HepG2 (cell line): Measurements from ENCODE around the gene CBX2. TPM values are rescaled to one million over a fixed set of nuclear protein-coding genes. Genes with fewer than 3 reads are reported as not detected.

Source experiments
- CC2D1A ChIP-seq: sonication (generic); formaldehyde crosslinking; IDR thresholded peaks from 2 replicates; pipeline ENCODE4 v1.8.1; 2023; ENCODE audit warnings: mild to moderate bottlenecking, missing genetic modification reagents
- CREB1 ChIP-seq, 2 experiments: fragments of 450-650 bp in 1 of 2; IDR thresholded peaks; 2 replicates each; pipeline ENCODE4 v1.6.1; 2016 to 2017; ENCODE audit warnings: control low read depth in 1 of 2, mild to moderate bottlenecking in 1 of 2, missing compliant biosample characterization in 1 of 2, missing genetic modification characterization in 1 of 2
- DNMT1 ChIP-seq: sonication (generic); formaldehyde crosslinking; IDR thresholded peaks from 2 replicates; pipeline ENCODE4 v1.5.1; 2020; ENCODE audit warnings: mild to moderate bottlenecking, missing genetic modification reagents
- DPF2 ChIP-seq: sonication (generic); formaldehyde crosslinking; IDR thresholded peaks from 2 replicates; pipeline ENCODE4 v1.4.0; 2020; ENCODE audit warnings: mild to moderate bottlenecking, low read depth, missing genetic modification reagents, borderline replicate concordance
- HOXA5 ChIP-seq: sonication (generic); formaldehyde crosslinking; IDR thresholded peaks from 2 replicates; pipeline ENCODE4 v1.4.0; 2020; ENCODE audit warnings: missing genetic modification reagents
- NFIC ChIP-seq: IDR thresholded peaks from 2 replicates; pipeline ENCODE4 v1.6.1; 2012; ENCODE audit warnings: mild to moderate bottlenecking, low read length, inconsistent platforms
- TRIM24 ChIP-seq: sonication (generic); formaldehyde crosslinking; IDR thresholded peaks from 2 replicates; pipeline ENCODE4 v1.8.0; 2022; ENCODE audit warnings: mild to moderate bottlenecking, missing genetic modification reagents
- ZBTB8A ChIP-seq: sonication (generic); formaldehyde crosslinking; IDR thresholded peaks from 2 replicates; pipeline ENCODE4 v1.4.0; 2020; ENCODE audit warnings: mild to moderate bottlenecking, low read depth, missing genetic modification reagents, borderline replicate concordance
- ZMYM2 ChIP-seq: sonication (generic); formaldehyde crosslinking; IDR thresholded peaks from 2 replicates; pipeline ENCODE4 v1.8.0; 2022; ENCODE audit warnings: mild to moderate bottlenecking, missing genetic modification reagents
- ZNF329 ChIP-seq: sonication (generic); formaldehyde crosslinking; IDR thresholded peaks from 2 replicates; pipeline ENCODE4 v1.9.0; 2021; ENCODE audit warnings: low read depth, mild to moderate bottlenecking, missing genetic modification reagents
- ZNF333 ChIP-seq: sonication (generic); formaldehyde crosslinking; IDR thresholded peaks from 2 replicates; pipeline ENCODE4 v1.4.0; 2020; ENCODE audit warnings: mild to moderate bottlenecking, missing genetic modification reagents, borderline replicate concordance
- ZNF577 ChIP-seq: sonication (generic); formaldehyde crosslinking; IDR thresholded peaks from 2 replicates; pipeline ENCODE4 v1.4.0; 2020; ENCODE audit warnings: mild to moderate bottlenecking, low read depth, missing genetic modification reagents, borderline replicate concordance
- ZNF7 ChIP-seq: IDR thresholded peaks from 2 replicates; pipeline ENCODE4 v1.6.1; 2016; ENCODE audit warnings: missing biosample characterization, missing genetic modification reagents
- ZNF841 ChIP-seq: sonication (generic); formaldehyde crosslinking; IDR thresholded peaks from 2 replicates; pipeline ENCODE4 v1.8.1; 2023; ENCODE audit warnings: missing genetic modification reagents, borderline replicate concordance
- ZSCAN20 ChIP-seq: sonication (generic); formaldehyde crosslinking; IDR thresholded peaks from 2 replicates; pipeline ENCODE4 v1.4.0; 2020; ENCODE audit warnings: missing genetic modification reagents, mild to moderate bottlenecking, borderline replicate concordance
- ZSCAN9 ChIP-seq: IDR thresholded peaks from 2 replicates; pipeline ENCODE4 v1.6.1; 2016; ENCODE audit warnings: borderline replicate concordance
- polyA plus RNA-seq, 8 experiments: library from polyadenylated mRNA; depleted of rRNA in 3 of 8; stranded (reverse) in 7 of 8; unstranded in 1 of 8; fragments of >200 nt; fragmentation: Illumina TruSeq in 4 of 8; extraction: Trizol in 4 of 8; gene quantifications; 2 replicates each; pipeline versions ENCODE4 v1.2.1 to v1.2.3, GENCODE V29; 2011 to 2016; ENCODE audit warnings: low read depth in 4 of 8, missing spikeins in 1 of 8, mixed read lengths in 1 of 8; ENCODE audit not compliant: insufficient read depth in 1 of 8
- total RNA-seq, 5 experiments: library from RNA; depleted of rRNA; stranded (reverse); fragments of >200 nt; fragmentation: Illumina TruSeq; extraction: Trizol; gene quantifications; 2 replicates each; pipeline ENCODE4 v1.2.3, GENCODE V29; 2016; ENCODE audit warnings: low read depth in 1 of 5
- TF ChIP-seq, protein P1 (sequence below): IDR thresholded peaks from 2 replicates; pipeline ENCODE4 v1.6.1; 2012; ENCODE audit warnings: low read length, improper control_type of control experiment
- TF ChIP-seq, protein P2 (sequence below): sonication (generic); formaldehyde crosslinking; IDR thresholded peaks from 2 replicates; pipeline ENCODE4 v1.4.0; 2020; ENCODE audit warnings: mild to moderate bottlenecking, missing genetic modification reagents
- TF ChIP-seq, protein P3 (sequence below): sonication (generic); formaldehyde crosslinking; IDR thresholded peaks from 2 replicates; pipeline ENCODE4 v1.4.0; 2020; ENCODE audit warnings: missing genetic modification reagents, borderline replicate concordance
- TF ChIP-seq, protein P4 (sequence below): sonication (generic); formaldehyde crosslinking; IDR thresholded peaks from 2 replicates; pipeline ENCODE4 v1.4.0; 2020; ENCODE audit warnings: missing genetic modification reagents

The CBX2 gene
- total and polyA plus RNA-seq, 2 of the 13 experiments (the other 11 are each of a cell fraction or from before 2014, with no cell fraction given), result 14.5 to 31.1 TPM

DNA sequence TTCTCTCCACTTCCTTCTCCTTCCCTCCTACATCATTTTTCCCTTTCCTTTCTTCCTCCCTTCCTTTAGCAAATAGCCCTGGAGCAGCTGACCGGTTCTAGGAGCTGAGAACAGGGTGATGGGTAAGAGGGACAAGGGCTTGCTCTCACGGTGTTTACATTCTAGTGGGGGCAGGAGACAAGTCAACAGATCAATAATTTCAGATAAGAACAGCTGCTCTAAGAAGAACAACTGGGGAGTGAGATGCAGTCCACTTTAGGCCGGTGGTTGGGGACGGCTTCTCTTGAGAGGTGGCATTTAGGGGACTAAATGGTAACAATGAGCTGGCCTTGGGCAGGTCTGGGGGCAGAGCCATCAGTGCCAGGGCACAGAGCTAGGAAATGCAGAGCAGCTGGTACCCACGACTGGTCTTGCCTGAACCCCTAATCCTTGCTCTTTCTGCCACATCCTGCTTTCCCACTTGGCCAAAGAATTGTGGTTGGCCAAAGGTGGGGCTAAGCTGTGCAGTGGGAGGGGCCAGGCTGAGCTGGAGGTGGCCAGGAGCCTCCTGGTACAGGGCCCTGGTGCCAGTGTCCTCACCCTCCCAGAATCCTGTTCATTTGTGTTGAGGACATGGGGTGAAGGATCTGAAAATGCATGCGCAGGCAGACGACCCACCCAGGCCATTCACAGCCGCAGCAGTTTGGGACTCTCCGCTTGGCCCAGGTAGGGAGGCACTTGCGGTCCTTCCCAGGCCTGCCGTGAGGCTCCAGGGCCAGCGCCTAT is 43.6 kb downstream of the CBX2 start (continued):
- TF ChIP-seq ZMYM2 (CRISPR knock-in tag) (no peak; the same call in 1 of the 2 replicates), ZNF7 (CRISPR knock-in tag) (no peak), ZNF841 (CRISPR knock-in tag) (no peak), ZSCAN20 (CRISPR knock-in tag) (no peak), TRIM24 (no peak), ZNF329 (no peak), ZNF577 (CRISPR knock-in tag) (no peak), HOXA5 (CRISPR knock-in tag) (peak; percentile 84), CREB1 (IDR thresholded peaks at IDR 0.05) (no peak), CREB1 (CRISPR knock-in tag; IDR thresholded peaks at IDR 0.05) (no peak), ZSCAN9 (CRISPR knock-in tag) (no peak), ZNF333 (CRISPR knock-in tag) (no peak), CC2D1A (CRISPR knock-in tag) (no peak), ZBTB8A (no peak), NFIC (peak; percentile 87), DNMT1 (CRISPR knock-in tag) (no peak), DPF2 (peak; percentile 98)
- TF ChIP-seq, protein P1, sequence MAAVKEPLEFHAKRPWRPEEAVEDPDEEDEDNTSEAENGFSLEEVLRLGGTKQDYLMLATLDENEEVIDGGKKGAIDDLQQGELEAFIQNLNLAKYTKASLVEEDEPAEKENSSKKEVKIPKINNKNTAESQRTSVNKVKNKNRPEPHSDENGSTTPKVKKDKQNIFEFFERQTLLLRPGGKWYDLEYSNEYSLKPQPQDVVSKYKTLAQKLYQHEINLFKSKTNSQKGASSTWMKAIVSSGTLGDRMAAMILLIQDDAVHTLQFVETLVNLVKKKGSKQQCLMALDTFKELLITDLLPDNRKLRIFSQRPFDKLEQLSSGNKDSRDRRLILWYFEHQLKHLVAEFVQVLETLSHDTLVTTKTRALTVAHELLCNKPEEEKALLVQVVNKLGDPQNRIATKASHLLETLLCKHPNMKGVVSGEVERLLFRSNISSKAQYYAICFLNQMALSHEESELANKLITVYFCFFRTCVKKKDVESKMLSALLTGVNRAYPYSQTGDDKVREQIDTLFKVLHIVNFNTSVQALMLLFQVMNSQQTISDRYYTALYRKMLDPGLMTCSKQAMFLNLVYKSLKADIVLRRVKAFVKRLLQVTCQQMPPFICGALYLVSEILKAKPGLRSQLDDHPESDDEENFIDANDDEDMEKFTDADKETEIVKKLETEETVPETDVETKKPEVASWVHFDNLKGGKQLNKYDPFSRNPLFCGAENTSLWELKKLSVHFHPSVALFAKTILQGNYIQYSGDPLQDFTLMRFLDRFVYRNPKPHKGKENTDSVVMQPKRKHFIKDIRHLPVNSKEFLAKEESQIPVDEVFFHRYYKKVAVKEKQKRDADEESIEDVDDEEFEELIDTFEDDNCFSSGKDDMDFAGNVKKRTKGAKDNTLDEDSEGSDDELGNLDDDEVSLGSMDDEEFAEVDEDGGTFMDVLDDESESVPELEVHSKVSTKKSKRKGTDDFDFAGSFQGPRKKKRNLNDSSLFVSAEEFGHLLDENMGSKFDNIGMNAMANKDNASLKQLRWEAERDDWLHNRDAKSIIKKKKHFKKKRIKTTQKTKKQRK, result no peak
- TF ChIP-seq, protein P2, sequence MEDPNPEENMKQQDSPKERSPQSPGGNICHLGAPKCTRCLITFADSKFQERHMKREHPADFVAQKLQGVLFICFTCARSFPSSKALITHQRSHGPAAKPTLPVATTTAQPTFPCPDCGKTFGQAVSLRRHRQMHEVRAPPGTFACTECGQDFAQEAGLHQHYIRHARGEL (CRISPR knock-in tag), result no peak
- TF ChIP-seq, protein P3, sequence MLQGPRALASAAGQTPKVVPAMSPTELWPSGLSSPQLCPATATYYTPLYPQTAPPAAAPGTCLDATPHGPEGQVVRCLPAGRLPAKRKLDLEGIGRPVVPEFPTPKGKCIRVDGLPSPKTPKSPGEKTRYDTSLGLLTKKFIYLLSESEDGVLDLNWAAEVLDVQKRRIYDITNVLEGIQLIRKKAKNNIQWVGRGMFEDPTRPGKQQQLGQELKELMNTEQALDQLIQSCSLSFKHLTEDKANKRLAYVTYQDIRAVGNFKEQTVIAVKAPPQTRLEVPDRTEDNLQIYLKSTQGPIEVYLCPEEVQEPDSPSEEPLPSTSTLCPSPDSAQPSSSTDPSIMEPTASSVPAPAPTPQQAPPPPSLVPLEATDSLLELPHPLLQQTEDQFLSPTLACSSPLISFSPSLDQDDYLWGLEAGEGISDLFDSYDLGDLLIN (CRISPR knock-in tag), result no peak
- TF ChIP-seq, protein P4, sequence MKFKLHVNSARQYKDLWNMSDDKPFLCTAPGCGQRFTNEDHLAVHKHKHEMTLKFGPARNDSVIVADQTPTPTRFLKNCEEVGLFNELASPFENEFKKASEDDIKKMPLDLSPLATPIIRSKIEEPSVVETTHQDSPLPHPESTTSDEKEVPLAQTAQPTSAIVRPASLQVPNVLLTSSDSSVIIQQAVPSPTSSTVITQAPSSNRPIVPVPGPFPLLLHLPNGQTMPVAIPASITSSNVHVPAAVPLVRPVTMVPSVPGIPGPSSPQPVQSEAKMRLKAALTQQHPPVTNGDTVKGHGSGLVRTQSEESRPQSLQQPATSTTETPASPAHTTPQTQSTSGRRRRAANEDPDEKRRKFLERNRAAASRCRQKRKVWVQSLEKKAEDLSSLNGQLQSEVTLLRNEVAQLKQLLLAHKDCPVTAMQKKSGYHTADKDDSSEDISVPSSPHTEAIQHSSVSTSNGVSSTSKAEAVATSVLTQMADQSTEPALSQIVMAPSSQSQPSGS, result peak; percentile 70; the same call in 1 of the 2 replicates
